Measurements from ENCODE around the gene GBP3.
"Not testable (repeated sequence)": the region's sequence is repeated elsewhere in the genome, so short reads cannot be mapped to it uniquely, and the experiment has no call there.

The GBP3 gene

GRCh38 chr1:88974616-88975172 lies 48.0 kb downstream of the GBP3 start:
- not testable (repeated sequence) for DNase-seq

GRCh38 chr1:88973520-88974137 lies 49.0 kb downstream of the GBP3 start:
- no peak for DNase-seq

GRCh38 chr1:88961647-88962275 lies 60.9 kb downstream of the GBP3 start:
- no peak for DNase-seq

GRCh38 chr1:88961081-88961480 lies 61.6 kb downstream of the GBP3 start:
- DNase-seq = no peak
